ENCODE measurements around the gene NR4A1.

DNA sequence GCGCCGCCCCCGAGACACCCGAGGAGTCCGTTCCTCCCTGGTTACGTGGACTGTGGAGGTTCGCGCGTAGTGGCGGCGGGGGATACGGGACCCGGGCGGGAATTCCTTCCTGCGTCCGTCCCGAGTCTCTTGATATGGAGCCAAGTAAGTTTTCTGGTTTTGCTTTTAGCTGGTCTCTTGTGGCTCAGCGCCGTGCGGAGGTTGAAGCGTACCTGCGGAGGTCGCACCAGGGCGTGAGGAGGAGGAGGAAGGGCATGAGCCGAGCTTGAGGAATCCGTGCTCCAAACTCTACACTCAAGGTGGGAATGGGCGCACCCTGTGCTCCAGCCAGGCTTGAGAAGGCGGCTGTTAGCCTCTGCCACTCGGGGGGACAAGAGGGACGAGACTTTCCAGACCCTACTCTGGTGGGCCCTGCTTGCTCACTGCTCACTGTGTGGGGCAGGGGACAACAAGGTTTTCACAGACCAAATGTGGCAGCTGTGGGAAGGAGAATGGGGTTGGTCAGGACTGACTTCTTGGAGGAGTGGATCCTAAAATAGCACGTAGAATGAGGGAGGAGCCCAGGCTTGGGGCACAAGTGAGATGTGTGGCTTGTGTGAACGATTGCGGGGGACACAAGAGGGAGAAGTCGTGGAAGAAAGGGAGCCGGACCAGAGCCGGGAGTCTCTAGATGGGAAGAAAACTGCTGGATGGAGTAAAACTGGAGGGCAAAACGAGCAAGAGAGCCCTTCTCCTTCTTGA is 19.1 kb downstream of the NR4A1 start:
- TF ChIP-seq, protein P1, sequence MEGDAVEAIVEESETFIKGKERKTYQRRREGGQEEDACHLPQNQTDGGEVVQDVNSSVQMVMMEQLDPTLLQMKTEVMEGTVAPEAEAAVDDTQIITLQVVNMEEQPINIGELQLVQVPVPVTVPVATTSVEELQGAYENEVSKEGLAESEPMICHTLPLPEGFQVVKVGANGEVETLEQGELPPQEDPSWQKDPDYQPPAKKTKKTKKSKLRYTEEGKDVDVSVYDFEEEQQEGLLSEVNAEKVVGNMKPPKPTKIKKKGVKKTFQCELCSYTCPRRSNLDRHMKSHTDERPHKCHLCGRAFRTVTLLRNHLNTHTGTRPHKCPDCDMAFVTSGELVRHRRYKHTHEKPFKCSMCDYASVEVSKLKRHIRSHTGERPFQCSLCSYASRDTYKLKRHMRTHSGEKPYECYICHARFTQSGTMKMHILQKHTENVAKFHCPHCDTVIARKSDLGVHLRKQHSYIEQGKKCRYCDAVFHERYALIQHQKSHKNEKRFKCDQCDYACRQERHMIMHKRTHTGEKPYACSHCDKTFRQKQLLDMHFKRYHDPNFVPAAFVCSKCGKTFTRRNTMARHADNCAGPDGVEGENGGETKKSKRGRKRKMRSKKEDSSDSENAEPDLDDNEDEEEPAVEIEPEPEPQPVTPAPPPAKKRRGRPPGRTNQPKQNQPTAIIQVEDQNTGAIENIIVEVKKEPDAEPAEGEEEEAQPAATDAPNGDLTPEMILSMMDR (IDR thresholded peaks at IDR 0.05; ENCODE audit: insufficient read depth, low read length, poor library complexity, severe bottlenecking), result no peak
- no peak for TF ChIP-seq EZH2phosphoT487 (conservative IDR thresholded peaks at IDR 0.05; ENCODE audit: low read length)
